H54 (cell line): ENCODE measurements around the gene EPHA2.
"Not testable (repeated sequence)": the region's sequence is repeated elsewhere in the genome, so short reads cannot be mapped to it uniquely, and the experiment has no call there.

Experiments used
- DNase-seq: peaks from one replicate; pipeline ENCODE4 v3.0.0; 2011; ENCODE audit warnings: low spot score, mixed read lengths; ENCODE audit not compliant: insufficient read length
- FAIRE-seq: peaks from 3 replicates; lab custom pipeline; 2011; peaks lifted over from hg19 to GRCh38; lab: Jason Lieb, UNC
- POLR2A ChIP-seq: IDR thresholded peaks from 2 replicates; pipeline ENCODE4 v1.6.1; 2011; ENCODE audit warnings: low read depth, mild to moderate bottlenecking, low read length

Gene EPHA2

GRCh38 chr1:16155537-16156410 is at the start of gene EPHA2:
TSS of gene EPHA2 (minus strand) at chr1:16156069. CDS start at chr1:16155932, 137 bp downstream.
- TF ChIP-seq POLR2A, result peak; percentile 95
- DNase-seq (peak; percentile 64), FAIRE-seq (no peak)

GRCh38 chr1:16205334-16205671 is 49.4 kb upstream of the EPHA2 start:
- no peak for TF ChIP-seq POLR2A
- no peak for DNase-seq
- no peak for FAIRE-seq

- DNase-seq (no peak), FAIRE-seq (no peak)
- no peak for TF ChIP-seq POLR2A
Observed at GRCh38 chr1:16204634-16205333, 48.9 kb upstream of the EPHA2 start.

- TF ChIP-seq POLR2A, result no peak
- DNase-seq (no peak), FAIRE-seq (no peak)
Observed at GRCh38 chr1:16204216-16204615, 48.3 kb upstream of the EPHA2 start.

GRCh38 chr1:16203550-16203949 is 47.7 kb upstream of the EPHA2 start:
- TF ChIP-seq POLR2A, result no peak
- no peak for FAIRE-seq
- DNase-seq, result no peak

- no peak for TF ChIP-seq POLR2A
- DNase-seq, result no peak
- no peak for FAIRE-seq
Observed at GRCh38 chr1:16202281-16203210, 46.7 kb upstream of the EPHA2 start.

- FAIRE-seq (no peak), DNase-seq (no peak)
- TF ChIP-seq POLR2A, result no peak
Observed at GRCh38 chr1:16199700-16200099, 43.8 kb upstream of the EPHA2 start.

GRCh38 chr1:16199157-16199501 is 43.3 kb upstream of the EPHA2 start:
- TF ChIP-seq POLR2A, result no peak
- FAIRE-seq (no peak), DNase-seq (no peak)

GRCh38 chr1:16198444-16199156 is 42.7 kb upstream of the EPHA2 start:
- DNase-seq, result no peak
- no peak for TF ChIP-seq POLR2A

GRCh38 chr1:16196874-16197273 is 41.0 kb upstream of the EPHA2 start:
- no peak for FAIRE-seq
- no peak for DNase-seq
- TF ChIP-seq POLR2A, result no peak

More at GRCh38 chr1:16198444-16199156, 42.7 kb upstream of the EPHA2 start:
- FAIRE-seq, result no peak

- not testable (repeated sequence) for FAIRE-seq
Observed at GRCh38 chr1:16196139-16196538, 40.3 kb upstream of the EPHA2 start.

GRCh38 chr1:16195518-16195905 is 39.6 kb upstream of the EPHA2 start:
- DNase-seq (no peak), FAIRE-seq (no peak)
- TF ChIP-seq POLR2A, result no peak

More at GRCh38 chr1:16196139-16196538, 40.3 kb upstream of the EPHA2 start:
- not testable (repeated sequence) for DNase-seq

GRCh38 chr1:16191916-16192546 is 36.2 kb upstream of the EPHA2 start:
- FAIRE-seq (no peak), DNase-seq (no peak)
- no peak for TF ChIP-seq POLR2A

- FAIRE-seq (no peak), DNase-seq (no peak)
- no peak for TF ChIP-seq POLR2A
Observed at GRCh38 chr1:16191309-16191708, 35.4 kb upstream of the EPHA2 start.
